ACHN (cell line): Measurements from ENCODE around the gene HOXB5.

Experiments
- DNase-seq: peaks from one replicate; pipeline ENCODE4 v3.0.0-alpha.2; 2015
- in situ Hi-C: cut with HindIII; loops from 2 replicates; pipeline ENCODE4 v1.10.0; 2017; ENCODE audit warnings: low sequenced_read_pairs, low pct_ligation_motif_present, low pct_unique_long_range_greater_than_20kb

Gene HOXB5

DNA sequence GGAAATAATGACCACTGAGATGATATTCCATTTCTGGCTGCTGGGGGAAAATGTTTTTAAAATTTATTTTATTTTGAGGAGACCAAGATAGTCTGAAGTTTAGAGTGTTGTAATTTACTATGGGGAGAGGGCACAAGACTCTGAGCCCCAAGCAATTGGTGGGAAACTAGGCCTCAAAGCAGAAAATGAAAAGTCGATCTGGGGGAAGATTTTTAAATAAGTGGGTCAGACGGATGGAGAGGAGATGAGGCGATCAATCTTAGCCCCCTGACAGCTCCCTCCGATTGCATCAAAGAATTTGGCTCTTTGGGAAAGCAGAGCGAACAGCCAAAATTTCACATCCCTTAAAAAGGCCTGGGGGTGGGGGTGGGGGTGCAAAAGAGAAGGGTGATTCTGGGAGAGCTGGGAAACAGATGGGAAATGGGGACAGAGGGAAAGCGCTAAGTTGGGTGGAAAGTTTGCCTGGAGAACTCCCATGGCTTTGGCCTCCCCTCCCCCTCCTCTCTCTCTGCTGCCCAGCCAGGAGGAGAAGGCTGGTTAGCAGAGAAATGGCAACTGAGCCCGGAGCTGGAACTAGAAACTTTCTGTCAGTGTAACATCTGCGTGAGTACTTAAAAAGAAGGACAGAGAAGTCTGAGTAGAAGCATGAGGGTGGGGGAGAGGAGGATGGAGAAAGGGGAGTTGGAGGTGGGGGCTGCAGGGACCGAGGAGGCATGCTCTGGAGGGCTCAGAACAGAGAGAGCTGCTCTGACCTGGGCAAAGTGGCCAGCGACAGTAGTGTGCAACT lies 47.2 kb downstream of the HOXB5 start:
- in situ Hi-C loops = no loop called here
- DNase-seq = no peak

DNA sequence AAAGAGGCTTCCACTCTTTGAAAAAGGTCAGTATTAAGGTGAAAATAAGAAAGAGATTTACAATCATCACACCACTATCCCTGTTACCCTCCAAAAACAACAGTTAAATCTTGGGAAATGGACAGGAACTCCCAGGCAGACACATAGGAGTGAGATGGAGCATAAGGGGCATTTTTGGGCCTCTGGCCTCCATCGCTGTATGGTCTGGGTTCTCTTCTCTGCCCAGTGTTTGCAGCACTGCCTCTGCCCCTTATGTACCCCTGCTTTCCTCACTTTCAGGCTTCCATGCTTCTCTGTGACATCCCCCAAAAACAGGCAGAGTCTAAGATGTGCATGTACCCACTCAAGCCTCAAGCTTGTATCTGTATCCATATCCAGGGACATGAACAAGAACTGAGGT lies 48.0 kb downstream of the HOXB5 start:
- in situ Hi-C loops = no loop called here
- DNase-seq = no peak

DNA sequence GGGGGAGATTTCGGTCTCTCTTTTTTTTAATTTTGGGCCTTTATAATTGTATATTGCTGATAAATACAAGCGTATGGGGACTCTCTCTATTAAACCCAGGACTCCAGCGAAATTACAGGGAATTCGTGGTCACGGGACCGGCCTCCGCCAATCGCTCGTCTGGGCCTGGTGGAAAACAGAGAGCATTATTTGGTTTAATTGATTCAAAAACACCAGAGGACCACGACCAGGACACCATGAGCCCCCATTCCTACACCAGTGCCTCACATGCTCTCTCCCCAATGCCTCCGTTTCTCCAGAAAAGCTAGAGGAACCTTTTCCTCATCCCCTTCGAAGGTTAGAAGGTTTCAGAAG lies 48.6 kb downstream of the HOXB5 start, which contains the start of gene HOXB2:
HOXB2 (minus strand) TSS at position 88 of the 354 bp plus-strand sequence. CDS start 198 bp downstream, outside the sequence.
- no peak for DNase-seq

DNA sequence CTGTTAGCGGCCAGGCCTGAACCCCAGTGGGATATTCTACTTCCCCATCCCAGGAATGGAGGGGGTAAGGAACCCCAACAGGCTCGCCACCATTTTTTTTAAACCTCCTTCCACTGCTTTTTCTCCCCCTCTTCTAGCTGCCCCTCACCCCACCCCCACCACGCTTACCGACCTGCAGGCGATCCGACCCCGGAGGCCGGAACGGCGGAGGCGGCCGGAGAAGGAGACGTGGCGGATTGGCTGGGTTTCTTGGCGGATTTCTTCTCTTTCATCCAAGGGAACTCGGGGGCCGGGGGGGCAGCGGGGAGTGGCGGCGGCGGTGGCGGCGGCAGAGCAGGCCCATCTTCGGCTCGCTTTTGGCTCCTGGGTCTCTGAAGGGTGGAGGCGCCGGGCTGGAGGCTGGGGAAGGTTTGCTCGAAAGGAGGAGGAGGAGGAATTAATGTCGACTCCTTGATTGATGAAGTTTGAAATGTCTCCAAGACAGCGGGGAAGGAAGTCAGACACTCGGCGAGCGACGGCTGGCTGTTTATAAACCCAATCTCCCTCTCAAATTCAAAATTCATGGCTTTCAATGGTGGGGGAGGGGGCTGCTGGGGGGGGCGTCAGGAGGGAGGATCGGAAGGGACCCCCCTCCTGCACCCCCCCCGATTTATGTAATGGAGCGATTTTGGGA lies 49.1 kb downstream of the HOXB5 start:
- in situ Hi-C loops = no loop called here
- peak; percentile 80 for DNase-seq

More for the DNA sequence above, 48.6 kb downstream of the HOXB5 start, which contains the start of gene HOXB2:
- in situ Hi-C loops = no loop called here

DNA sequence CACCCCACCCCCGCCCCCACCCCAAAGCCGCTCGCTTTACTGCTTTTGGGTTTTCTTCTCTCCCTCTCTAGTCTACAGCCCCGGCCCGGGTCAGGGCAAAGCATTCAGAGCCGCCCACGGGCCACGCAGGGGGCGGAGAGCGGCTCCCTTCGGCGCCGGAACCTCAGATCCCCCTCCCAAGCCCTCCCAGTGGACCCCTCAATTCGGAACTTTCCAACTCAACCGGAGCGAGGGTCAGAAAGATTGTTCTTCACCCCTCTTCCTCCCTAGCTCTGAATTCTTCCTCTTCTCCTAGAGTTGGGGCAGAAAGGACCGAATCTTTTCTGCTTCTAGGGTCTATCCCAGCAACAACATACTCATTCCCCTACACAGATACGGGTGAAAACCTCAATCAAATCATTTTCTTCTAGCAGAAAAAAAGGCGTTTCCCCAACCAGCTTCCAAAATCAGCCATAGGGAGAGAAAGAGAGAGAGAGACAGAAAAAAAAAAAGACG lies 49.7 kb downstream of the HOXB5 start:
- in situ Hi-C loops = no loop called here
- DNase-seq = no peak

DNA sequence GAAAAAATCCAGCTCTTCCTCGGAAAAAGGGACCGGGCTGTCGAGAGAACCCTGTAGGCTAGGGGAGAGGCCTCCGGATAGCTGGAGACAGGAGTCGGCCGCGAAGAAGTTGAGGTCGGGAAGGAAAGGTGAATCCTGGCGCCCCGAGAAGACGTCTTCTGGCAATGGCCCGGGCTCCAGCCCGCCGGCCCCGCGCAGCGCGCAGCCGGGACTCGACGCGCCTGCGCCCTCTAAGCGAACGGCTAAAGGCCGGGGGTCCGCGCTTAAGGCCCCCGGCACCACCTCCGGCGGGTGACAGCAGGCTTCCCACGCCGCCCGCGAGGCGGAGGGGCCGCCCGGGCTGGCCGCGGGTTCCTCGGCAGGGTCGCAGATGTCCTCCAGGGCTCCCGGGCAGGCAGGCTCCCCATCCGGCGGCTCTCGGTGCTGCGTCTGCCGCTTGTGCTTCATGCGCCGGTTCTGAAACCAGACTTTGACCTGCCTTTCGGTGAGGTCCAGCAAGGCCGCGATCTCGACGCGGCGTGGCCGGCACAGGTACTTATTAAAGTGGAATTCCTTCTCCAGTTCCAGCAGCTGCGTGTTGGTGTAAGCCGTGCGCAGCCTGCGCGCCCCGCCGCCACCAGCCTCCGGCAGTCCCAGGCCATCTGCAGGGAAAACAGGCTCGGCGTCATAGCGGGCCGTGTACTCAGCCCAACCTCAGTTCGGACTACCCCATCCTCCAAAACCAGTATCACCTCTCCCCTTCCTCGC lies 50.3 kb downstream of the HOXB5 start:
- in situ Hi-C loops = no loop called here

DNA sequence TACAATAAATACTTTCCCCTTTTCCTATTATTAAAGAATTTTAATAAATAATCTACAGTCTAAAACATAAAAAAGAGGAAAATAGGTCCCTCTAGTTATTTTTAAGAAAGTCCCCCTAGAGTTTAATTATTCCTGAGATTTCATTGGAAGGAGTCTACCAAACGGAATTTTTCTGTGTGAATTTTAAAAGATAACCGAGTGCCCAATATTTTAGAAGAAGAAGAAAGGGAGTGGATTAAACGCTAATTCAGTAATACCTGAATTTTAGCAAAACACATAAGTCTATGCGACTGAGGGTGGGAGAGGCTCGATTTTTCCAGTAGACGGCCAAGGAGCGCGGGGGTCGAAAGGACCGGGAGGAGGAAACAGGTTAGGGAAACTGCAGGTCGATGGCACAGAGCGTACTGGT lies 50.9 kb downstream of the HOXB5 start:
- no peak for DNase-seq
- in situ Hi-C loops = no loop called here

More for the DNA sequence above, 50.3 kb downstream of the HOXB5 start:
- peak; percentile 61 for DNase-seq

DNA sequence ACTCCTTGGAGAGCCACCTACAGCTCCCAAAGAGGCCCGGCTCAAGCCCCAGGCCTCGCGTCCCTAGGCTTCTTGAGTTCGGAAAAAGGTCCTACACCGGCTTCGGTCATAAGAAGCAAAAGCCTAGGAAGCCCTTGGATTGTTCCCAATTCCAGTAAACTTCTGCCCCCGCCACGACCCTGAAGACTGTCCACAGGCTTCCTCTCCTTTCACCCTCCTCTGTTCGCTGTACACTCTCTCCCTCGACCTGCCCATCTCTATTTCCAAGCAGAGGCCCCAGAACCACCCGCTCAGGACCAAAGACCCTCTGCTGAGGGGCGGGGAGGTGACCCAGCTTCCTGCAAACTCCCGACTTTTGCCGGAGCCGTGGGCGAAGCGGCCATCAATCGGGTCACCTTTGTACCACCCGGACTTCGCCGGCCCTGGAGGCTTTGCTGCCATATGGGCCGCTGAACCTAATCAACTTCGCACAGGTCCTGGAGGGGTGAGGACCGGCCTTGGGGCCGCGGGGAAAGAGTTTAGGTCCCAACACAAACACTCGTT lies 51.4 kb downstream of the HOXB5 start:
- peak; percentile 49 for DNase-seq
- in situ Hi-C loops = no loop called here

DNA sequence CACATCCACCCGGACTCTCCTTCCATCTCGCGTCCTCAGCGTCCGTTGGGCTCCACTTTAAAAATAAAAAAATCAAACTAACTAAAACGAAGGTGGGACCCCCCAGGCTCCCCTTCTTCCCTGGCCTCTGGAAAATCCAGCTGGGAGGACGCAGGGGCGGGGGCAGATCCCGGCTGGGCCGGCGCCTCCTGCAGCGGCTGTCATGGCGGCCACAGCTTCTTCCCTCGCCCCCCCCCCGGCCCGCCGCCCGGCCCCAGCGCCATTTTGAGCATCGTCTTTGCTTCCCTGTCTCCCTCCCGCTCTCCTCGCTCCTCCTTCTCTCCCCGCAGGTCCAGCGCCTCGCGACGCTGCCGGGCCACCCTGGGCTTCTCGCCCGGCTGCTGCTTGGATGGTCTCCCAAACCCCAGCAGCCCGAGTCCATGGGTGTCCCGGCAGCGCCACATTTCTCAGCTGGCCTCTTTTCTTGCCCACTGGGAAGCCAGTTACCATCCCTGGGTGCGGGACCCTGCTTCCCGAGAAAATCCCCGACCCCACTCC lies 51.9 kb downstream of the HOXB5 start:
- in situ Hi-C loops = no loop called here
- DNase-seq = peak; percentile 69
